GM18858 (cell line): ENCODE results near the gene MTFMT.

Source experiments
- ATAC-seq: cut with Tn5 transposase; IDR thresholded peaks from one replicate; pipeline ENCODE4 v1.9.1; 2021; ENCODE audit not compliant: unreplicated experiment

The MTFMT gene

DNA sequence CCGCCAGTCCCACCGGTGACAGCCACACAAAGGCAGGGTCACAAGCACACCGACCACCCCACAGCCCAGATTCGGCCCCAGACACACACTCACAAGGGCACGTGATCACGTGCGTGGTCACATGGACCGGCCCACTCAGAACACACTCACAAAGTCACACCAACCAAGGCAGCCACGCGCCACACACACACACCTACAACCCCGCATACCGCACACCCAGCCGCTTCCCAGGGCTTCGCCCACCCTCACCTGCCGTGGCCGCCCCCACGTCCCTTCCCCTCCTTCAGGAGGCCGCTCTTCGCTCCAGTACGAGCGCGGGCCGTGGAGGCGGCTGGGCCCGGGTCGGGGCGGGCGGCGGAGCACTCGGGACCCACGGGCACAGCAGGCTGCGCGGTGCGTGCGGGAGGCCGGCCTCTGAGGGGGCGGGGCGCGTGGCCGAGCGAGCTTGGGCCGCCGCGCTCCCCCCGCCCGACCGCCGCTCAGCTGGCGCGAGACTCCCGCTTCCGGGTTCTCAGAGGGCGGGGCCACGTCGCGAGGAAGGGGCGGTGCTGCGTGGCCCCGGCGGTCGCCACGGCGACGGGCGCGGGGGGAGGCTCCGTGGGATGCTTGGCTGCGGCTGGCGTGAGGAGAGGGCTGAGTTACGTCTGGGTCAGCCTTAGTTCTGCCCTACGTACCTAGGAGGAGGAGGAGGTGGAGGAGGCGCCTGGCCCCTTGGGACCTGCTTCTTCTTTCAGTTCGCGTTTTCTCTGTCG lies 39.8 kb downstream of the MTFMT start, which contains the start of gene SPG21:
Gene SPG21 (minus strand): TSS at position 499 of the 752 bp plus-strand sequence. CDS start 6,345 bp downstream, outside the sequence.
- ATAC-seq = peak; percentile 79

DNA sequence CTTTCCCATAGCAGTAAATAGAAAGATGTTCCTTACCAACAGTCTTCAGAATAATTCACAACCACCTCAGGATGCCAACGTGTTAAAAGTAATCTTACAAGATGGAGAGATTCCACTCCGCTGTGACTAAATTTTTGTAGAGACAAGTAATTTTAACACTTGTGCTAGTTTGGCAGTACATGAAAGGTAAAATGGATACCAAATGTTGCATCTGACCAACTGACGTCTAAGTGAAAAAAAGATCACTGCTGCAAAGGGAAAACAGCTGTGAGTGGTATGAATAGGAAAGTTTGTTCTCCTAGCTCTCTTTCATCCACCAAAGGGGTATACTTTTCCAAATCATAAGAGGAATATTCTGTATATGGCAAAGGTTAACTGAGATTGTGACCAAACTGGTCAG lies 42.3 kb downstream of the MTFMT start:
- ATAC-seq = no peak

DNA sequence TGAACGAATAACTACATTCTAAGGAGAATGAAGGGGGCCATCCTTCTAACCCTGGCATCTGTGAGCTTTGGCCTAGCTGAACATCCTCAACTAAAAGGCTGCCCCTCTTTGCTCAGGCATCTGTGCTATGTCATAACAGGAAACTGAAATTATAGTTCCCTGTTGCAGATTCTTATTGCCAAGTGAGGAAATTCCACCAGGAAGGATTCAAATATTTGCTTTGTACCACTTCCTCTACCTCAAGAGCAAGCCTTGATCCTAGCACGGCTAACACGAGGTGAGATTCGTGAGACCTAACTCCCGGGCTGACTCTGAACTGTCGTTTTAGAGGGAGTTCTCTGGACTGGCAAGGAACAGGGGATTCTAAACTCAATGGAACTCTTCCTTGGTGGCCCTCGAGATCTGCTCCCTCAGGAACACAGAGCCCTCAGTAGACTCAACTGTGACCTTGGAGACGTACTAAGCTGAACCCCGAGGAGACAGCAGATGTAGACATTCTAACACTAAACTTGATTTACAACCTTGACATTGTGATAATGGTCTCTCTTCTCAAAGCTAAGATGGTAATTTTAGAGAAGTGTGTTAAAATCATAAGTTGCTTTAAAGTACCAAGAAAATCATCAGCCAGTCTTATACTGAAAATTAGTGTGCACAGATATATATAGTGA lies 43.9 kb downstream of the MTFMT start:
- no peak for ATAC-seq

DNA sequence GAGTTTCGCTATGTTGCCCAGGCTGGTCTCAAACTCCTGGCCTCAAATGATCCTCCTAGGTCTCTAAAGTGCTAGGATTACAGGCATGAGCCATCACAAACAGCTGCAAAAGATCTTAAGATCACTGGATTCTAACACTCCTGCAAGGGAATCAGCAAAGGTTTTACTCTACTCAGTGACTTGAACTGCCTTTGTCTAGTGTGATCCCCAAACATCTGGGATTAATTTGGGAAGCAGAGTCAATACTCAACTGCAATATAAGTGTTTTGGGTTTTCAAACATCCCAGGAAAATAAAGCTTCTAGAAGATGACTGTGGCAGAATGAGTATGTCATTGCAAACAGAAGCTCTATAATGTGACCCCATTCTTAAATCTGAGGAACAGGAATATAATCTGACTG lies 47.0 kb downstream of the MTFMT start:
- no peak for ATAC-seq

DNA sequence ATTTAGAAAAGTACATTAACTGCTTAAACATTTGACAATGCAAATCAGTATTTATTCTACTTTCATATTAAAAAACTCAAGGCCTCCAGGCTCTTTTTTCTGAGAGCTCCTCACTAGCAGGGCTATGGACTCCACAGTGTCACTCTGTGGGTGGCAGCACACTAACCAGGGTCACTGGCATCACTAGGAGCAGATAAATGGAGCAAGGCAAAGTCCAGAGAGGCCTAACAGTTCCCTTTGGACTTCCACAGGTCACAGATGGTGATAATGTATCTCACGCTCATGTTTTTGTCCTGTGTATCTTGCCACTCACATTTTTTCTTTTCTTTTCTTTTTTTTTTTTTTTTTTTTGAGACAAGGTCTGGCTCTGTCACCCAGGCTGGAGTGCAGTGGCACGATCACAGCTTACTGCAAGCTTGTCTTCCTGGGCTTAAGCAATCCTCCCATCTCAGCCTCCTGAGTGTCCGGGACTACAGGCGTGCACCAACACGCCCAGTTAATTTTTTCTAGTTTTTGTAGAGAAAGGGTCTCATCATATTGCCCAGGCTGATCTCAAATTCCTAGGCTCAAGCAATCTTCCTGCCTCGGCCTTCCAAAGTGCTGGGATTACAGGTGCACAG lies 47.5 kb downstream of the MTFMT start:
- no peak for ATAC-seq

DNA sequence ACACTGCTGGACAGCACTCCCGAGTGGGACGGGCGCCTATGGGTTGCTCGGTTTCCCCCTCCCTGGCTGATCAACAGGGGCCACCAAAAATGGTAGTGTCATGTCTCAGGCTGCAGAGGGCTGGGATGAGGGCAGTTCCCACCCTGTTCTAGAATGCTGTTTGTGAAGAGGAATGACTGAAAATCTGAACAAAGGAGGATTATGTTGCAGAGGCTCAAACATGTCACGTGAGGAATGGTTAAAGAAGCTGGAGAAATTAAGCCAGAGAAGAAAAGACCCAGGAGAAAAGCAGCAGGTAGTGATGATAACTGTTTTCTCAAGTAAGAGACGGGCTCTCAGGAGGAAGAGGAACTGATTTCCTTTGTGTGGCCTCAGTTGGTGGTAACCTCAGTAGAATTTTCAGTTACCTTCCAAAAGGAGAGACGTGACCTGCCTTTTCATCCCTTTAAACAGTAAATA lies 50.2 kb downstream of the MTFMT start:
- ATAC-seq = no peak

DNA sequence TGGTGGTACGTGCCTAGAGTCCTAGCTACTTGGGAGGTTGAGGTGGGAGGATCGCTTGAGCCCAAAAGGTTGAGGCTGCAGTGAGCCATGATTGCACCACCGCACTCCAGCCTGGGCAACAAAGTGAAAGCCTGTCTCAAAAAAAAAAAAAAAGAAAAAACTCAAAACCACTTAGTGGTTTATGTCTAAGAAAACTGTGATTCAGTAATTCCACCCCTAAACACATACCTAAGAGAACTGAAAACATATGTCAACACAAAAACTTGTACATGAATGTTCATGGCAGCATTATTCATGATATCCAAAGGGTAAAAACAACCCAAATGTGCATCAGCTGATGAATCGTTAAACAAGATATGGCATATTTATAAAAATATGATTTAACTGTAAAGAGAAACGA lies 54.0 kb downstream of the MTFMT start:
- no peak for ATAC-seq

DNA sequence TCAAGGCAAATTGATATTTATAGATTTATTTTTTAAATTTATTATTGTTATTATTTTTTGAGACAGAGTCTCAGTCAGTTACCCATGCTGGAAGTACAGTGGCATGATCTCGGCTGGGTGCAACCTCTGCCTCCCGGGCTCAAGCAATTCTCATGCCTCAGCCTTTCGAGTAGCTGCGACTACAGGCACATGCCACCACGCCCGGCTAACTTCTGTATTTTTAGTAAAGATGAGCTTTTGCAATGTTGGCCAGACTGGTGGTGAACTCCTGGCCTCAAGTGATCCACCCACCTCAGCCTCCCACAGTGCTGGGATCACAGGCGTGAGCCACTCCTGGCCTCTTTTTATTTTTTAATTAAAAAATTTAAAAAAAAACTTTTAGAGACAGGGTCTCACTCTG lies 58.7 kb downstream of the MTFMT start:
- no peak for ATAC-seq

DNA sequence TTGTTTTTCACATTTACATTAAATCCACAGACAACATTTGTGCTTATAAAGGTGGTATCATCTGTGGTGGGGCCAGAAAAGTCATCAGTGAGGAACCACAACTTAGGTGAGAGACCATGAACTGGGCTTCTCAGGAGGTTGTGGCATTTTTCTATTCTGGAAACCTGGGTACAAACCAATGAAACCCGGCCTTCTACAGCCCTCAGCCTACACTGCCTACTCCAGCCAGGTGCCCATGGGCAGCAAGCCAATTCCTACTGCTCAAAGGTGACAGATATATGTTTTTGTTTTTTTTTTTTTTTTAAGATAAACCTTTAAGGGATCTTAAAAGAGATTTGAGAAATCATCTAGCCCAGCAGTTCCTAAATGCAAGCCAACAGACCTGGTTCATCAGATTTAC lies 60.0 kb downstream of the MTFMT start:
- no peak for ATAC-seq

DNA sequence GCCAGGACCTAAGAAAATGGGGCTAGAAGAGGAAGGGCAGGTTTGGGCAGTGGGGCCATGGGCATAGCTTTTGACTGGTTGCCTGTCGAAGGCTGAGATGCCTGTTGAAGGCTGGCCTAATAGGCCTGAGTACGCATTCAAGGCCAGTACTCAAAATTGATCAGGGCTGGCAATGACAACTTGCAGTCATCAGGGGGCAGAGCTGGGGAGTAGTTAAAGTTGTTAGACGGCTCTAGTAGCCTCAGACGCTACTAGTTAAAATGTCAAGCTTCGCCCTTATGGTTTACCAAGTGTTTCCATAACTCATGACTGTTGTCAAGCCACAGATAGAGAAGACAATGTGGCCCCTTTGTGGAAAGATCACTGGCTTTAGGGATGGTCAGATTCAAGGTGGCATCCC lies 68.4 kb downstream of the MTFMT start:
- no peak for ATAC-seq

DNA sequence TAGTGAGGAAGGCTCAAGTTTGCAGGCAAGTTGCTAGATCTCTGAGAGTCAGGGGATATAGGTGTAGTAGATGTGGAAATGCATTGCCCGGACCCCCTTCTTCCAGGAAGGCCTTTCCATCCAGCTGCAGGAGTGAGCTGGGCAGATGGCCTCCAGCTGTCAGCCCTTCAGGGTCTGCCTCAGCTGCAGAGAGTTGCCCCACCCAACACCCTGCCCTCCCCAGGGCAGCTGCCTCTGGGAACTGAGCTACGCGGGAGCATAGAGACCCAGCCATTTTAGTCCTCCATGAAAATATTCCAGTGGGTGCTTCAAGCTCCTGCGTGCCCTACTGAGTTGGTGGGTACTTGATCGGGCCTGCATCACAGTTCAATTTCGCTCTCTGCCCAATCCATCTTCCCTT lies 69.3 kb downstream of the MTFMT start:
- no peak for ATAC-seq

DNA sequence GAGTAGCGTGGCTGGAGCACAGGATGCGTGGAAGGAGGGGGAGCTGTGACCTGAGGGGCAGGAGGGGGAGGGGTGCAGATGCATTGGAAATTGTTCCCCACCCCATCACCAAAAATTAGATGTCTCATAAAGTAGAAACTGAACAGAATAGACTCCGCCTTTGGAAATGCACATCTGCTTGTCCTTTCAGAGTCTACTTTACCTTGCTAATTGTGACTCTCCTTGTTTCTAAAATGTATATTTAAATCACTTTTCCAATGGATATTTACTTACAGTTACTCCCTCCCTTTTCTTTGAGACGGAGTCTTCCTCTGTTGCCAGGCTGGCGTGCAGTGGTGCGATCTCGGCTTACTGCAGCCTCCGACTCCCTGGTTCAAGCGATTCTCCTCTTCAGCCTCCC lies 70.3 kb downstream of the MTFMT start:
- ATAC-seq = no peak

DNA sequence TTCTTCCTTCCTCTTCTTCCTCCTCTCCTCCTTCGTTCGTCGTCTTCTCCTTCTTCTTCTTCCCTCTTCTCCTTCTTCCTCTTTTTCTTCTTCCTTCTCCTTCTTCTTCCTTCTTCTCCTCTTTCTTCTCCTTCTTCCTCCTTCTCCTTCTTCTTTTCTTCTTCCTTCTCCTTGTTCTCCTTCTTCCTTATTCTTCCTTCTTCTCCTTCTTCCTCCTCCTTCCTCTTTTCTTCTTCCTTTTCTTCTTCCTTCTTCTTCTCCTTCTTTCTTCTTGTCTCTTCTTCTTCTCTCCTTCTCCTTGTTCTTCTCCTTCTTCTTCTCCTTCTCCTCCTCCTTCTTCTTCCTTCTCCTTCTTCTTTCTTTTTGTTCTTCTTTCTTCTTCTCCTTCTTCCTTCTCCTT lies 75.0 kb downstream of the MTFMT start:
- ATAC-seq = no peak

DNA sequence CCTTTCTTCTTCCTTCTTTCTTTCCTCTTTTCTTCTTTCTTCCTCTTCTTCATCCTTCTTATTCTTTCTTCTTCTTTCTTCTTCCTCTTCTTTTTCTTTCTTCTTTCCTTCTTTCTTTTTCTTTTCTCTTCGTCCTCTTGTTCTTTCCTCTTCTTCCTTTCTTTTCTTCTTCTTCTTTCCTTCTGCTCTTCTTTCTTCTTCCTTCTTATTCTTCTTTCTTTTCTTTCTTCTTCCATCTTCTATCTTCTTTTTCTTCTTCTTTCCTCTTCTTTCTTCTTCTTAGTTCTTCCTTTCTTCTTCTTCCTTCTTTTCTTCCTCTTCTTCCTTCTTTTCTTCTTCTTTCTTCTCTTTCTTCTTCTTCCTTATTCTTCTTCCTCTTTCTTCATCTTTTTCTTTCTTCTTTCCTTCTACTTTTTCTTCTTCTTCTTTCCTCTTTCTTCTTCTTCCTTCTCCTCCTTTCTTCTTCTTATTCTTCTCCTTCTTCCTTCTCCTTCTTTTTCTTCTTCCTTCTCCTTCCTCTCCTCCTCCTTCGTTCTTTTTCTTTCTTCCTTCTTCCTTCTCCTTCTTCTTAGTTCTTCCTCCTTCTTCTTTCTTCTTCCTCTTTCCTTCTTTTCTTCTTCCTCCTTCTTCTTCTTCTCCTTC lies 77.5 kb downstream of the MTFMT start:
- no peak for ATAC-seq
